AG09319 (cell line): Measurements from ENCODE around the gene LCN9.

Source experiments
- DNase-seq: peaks from one replicate; pipeline ENCODE4 v3.0.0-alpha.2; 2010; ENCODE audit warnings: low read depth; ENCODE audit errors: extremely low read depth
- TF ChIP-seq, protein P1 (sequence below): IDR thresholded peaks from 2 replicates; pipeline ENCODE4 v1.5.1; 2011; ENCODE audit warnings: low read depth, mild to moderate bottlenecking, inconsistent platforms, low read length, moderate library complexity

Gene LCN9, protein sequence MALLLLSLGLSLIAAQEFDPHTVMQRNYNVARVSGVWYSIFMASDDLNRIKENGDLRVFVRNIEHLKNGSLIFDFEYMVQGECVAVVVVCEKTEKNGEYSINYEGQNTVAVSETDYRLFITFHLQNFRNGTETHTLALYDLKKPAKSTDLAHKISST

DNA sequence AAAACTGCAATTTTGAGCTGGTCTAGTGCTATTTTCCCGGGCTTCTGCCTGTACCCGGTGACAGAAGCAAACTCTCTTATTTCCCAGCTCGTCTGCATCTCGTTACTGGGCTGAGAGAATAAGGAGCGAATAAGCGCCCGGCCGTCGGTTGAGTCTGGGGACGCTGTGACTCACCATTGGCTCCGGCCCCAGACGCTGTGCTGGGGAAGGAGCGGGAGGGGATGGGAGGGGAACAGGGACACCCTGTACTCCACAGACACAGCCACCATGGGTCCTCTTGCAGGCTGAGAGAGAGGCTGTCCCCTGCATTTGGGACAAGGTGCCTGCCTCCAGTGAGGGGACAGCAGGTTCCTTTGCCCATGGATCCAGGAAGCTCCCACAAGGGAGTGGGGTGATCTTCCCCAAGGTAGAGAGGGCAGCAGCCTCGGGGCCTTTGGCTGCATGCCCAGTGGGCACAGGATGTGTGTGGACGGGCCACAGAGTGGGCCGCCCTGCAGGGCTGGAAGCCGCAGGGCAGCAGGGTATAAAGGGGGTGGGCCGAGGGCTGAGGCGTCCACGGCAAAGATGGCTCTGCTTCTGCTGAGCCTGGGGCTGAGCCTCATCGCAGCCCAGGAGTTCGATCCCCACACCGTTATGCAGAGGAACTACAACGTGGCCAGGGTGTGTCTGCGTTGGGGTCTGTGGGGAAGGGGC is at the start of gene LCN9:
TSS of gene LCN9 (plus strand) at position 552 of the 693 bp plus-strand sequence. CDS start at position 565, 13 bp downstream.
- no peak for DNase-seq
- TF ChIP-seq, protein P1, sequence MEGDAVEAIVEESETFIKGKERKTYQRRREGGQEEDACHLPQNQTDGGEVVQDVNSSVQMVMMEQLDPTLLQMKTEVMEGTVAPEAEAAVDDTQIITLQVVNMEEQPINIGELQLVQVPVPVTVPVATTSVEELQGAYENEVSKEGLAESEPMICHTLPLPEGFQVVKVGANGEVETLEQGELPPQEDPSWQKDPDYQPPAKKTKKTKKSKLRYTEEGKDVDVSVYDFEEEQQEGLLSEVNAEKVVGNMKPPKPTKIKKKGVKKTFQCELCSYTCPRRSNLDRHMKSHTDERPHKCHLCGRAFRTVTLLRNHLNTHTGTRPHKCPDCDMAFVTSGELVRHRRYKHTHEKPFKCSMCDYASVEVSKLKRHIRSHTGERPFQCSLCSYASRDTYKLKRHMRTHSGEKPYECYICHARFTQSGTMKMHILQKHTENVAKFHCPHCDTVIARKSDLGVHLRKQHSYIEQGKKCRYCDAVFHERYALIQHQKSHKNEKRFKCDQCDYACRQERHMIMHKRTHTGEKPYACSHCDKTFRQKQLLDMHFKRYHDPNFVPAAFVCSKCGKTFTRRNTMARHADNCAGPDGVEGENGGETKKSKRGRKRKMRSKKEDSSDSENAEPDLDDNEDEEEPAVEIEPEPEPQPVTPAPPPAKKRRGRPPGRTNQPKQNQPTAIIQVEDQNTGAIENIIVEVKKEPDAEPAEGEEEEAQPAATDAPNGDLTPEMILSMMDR: no peak

DNA sequence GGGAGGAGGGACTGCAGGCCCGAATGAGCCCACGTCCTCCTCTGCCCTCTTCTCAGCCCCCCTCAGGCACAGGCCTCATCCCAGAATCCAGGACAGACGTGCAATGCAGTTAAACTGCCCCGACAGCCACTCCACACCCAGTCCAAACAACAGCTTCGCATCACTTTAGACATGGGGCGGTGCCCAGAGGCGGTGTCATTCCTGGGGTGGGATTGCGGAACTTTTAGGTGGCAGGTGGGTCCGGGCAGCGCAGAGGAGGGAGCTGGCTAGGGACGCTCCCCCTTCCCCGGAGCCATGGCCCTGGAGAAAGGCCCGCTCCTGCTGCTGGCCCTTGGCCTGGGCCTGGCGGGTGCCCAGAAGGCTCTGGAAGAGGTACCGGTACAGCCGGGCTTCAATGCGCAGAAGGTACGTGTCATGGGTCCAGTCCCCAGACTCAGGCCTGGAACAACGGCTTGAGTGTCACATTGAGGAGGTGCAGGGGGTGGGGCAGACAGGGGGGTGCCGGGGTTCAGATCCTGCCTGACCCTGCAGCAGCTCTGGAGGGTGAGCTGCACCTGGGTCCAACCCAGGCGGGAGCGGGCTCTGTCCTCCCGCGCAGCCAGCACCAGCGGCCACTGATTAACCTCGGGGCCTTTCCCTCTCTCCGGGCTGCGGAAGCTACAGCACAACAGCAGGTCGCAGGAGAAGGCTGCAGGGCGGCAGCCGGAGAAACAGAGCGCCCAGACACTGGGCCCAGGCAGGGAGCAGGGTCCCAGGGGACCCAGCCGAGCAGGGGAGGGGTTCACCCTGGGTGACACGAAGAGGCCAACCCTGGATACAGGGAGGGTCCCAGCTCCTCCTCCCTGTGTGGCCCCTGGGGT is 48.9 kb upstream of the LCN9 start:
- DNase-seq: no peak
- TF ChIP-seq, protein P1: no peak

DNA sequence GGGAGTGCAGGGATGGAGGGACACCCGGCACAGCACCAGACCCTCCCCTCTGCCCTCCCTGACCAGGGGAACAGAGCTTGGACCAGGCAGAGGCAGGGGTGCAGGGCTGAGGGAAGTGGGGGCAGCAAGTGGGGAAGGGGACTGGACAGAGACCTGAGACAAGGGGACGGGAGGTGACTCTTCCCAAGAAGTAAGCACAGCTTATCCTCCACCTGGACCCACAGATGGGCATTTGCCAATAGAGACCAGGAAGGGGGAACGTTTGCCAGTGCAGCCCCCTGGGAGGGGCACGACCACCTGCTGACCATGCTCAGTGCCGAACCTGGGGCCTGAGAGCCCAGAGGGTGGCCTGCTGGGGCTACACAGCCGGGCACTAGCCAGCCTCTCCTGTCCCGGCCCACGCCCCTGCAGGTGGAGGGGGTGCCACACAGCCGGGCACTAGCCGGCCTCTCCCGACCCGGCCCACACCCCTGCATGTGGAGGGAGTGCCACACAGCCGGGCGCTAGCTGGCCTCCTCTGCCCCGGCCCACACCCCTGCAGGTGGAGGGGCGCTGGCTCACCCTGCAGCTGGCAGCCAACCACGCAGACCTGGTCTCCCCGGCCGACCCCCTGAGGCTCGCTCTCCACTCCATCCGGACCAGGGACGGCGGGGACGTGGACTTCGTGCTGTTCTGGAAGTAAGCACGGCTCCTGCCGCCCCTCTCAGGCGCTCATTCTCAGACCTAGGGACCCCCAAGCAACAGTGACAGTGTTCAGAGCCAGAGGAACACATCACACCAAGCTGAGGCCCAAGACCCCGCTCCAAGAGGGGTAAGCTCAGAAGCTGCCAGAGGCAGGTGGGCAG is 48.1 kb upstream of the LCN9 start:
- TF ChIP-seq, protein P1: no peak

DNA sequence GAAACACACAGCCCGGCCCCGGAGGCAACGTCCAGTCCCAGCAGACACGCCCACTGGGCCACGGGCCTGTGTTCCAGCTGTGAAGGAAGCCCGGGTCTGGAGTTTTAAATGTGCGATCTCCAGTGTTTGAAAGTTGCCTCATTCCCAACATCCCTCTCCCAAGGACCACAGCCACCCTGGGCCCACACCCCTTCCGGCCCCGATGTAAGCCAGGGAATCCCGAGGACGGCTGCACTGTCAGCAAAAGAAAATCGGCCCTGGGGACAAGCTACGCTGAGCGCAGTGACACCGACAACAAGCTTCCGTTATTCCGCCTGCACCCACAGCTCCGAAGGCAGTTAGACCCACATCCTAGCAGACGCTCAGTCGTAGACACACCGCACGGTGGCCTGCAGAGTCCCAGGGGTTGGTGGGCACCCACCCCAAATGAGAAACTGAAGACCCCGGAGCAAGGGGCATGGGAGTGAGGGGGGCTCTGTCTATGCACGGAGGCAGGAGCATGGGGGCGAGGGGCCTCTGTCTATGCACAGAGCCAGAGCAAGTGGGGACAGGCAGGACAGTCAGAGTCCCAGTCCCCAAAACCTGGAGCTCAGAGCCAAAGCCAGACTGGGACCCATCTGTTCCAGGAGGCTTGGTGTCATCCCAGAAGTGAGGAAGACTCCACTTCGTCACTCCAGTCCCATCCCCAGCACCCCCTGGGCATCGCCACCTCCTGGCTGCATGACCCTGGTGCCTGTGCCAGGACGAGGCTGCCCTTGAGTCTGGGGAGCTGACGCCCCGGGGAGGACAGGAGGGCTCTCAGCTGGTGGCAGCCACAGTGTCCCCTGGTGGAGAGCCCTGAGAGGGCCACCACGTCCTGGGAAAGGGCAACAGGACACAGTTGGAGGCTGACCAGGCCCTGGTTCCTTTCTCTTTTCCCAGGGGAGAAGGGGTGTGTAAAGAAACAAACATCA is 47.2 kb upstream of the LCN9 start:
- TF ChIP-seq, protein P1: no peak
- DNase-seq: no peak

More for the DNA sequence above, 48.1 kb upstream of the LCN9 start:
- no peak for DNase-seq

DNA sequence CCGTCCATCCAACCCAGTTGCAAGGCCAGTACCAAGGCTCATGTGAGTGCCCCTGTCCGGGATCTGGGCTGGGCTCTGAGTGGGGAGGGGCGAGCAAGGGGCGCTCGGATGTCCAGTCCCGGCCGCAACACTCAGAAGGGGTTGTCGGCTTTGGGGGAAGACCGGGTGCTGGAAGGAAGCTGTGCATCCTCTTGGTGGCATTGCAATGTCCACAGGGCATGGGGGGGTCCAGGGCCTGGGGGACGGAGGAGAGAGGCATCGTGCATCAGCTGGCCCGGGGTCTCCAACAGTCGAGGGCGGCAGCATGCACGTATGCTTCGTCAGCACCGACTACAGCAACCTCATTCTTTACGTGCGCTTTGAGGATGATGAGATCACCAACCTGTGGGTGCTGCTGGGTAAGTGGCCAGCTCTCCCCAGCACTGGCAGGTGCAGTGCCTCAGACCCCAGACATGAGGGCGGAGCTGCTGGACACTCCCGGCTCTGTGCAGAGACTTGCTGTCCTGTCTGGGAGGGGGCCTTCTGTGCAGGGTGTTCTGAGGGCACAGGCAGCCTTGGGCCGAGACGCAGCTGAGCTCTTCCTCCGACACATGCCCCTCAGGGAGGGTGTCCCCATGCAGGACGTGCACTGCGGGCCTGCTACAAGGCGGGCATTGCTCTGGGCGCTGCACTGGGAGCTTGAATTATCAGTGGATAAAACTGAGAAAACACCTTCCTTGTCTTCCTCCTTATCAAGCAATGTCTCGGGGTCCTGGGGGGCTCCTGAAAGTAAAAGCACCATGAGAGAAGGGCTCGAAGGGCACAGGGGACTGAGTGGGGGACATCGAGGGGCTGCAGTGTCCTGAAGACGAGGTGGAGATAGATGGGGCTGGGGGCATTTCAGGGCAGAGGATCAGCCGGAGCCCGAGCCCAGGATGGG is 46.2 kb upstream of the LCN9 start:
- DNase-seq: no peak

More for the DNA sequence above, 46.2 kb upstream of the LCN9 start:
- TF ChIP-seq, protein P1: no peak
